Anterior cingulate cortex (tissue), 58 donors: Measurements from ENCODE around the gene NFIA.
A peak's percentile ranks its signal among the peaks of the same experiment; 100 is the strongest.

ENCODE experiments used
- DNase-seq, 58 donors: peaks; one replicate each; lab custom pipeline; 2025; lab: John Stamatoyannopoulos, UW

NFIA gene

GRCh38 chr1:61315011-61315410, 232.7 kb downstream of the NFIA start:
- DNase-seq, result no peak

DNA sequence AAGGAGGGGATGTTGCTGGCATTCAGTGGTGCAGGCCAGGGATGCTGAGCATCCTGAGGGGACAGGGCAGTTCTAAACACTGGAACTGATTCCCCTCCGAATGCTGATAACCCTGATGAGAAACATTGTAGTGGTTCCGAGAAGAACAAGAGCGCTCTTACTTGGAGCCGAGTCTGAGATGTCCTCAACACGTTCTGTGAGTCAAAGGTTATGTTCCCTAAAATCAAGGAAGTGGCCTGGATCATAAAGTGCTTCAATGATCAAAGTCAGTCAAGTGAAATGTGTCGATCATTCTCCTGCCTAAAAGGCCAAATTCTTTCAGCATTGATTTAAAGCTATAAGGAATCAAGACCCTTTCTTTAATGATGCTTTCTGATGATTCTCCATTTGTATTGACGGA, 234.1 kb downstream of the NFIA start:
- DNase-seq, result no peak

- DNase-seq, result no peak
Measured at GRCh38 chr1:61318319-61319125, 236.2 kb downstream of the NFIA start.

DNA sequence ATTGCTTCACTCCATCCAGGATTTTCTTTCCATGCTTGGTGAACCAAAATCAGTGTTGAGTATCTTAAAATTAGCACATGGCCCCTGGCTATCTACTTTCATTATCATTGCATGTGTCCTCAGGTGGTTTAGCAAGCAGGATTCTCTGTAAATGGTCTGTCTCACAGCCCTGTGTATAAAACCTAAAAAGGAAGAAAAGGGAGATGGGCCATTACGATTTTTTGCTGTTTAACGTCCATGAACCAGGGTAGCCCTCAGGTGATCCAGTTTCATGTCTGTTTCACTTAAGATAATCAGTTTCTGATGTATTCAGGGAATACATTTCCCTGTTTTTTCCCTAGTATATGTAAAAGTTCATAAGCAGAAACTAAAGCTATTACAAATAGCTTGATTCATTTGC, 238.2 kb downstream of the NFIA start:
- no peak for DNase-seq

GRCh38 chr1:61322008-61322744, 239.8 kb downstream of the NFIA start:
- DNase-seq, result no peak

DNA sequence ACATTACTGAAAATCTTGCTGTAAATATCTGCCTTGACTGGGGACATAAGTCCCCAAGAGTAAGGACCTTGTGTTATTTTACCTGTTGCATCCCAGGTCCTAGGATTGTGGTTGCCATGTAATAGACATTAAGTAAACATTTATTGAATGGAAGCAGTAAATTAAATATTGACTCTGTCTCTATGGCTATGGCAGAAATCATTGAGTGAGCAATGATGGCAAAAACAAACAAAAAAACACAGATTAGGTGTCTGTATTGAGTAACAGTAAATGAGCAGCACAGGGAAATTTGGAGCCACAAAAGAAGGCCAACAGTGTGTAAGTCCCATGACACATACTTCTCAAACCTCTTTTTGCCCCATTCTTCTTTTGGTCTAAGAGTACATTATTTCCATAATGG, 240.4 kb downstream of the NFIA start:
- DNase-seq, result no peak

GRCh38 chr1:61323681-61324328, 241.4 kb downstream of the NFIA start:
- no peak for DNase-seq

DNA sequence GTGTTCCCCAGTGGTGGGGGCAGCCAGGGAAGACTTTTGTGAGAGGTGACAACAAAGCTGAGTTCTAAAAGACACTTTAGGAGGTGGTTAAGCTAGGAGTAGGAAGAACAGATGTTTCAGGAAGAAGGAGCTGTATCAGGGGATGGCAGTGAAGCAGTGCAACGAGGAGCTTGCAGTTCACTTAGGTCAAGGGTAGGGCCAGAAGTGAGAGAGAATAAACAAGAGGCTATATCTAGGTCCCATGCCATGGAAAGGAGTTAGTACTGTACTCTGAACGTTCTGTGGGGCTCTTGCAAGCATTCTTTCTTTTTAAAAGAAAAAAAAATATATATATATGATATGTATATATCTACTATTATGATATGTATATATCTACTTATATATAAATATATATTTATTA, 244.4 kb downstream of the NFIA start:
- no peak for DNase-seq

- DNase-seq, result no peak
Measured at GRCh38 chr1:61327436-61327835, 245.1 kb downstream of the NFIA start.

- DNase-seq, result no peak
Measured at GRCh38 chr1:61329556-61329955, 247.2 kb downstream of the NFIA start.

GRCh38 chr1:61330018-61330417, 247.7 kb downstream of the NFIA start:
- DNase-seq, result no peak

- DNase-seq, result no peak
Measured at GRCh38 chr1:61330571-61330970, 248.2 kb downstream of the NFIA start.

- DNase-seq, result no peak
Measured at GRCh38 chr1:61332196-61332753, 249.9 kb downstream of the NFIA start.

DNA sequence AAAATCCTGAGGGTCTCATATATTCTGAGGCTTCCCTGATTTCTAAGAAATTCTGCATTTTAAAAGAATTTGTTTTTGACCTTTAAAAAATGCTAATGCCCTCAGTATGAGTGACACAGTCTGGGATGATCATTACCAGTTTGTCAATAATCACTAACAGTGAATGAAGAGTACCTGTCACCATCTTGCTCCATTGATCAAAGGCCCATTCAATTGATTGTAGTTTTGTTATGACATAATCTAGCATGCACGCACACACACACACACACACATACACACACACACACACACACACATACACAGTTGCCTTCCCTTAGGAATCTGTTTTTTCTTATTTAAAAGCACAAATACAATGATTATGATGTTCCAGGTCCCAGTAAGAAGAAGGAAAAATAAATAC, 250.4 kb downstream of the NFIA start:
- no peak for DNase-seq

DNA sequence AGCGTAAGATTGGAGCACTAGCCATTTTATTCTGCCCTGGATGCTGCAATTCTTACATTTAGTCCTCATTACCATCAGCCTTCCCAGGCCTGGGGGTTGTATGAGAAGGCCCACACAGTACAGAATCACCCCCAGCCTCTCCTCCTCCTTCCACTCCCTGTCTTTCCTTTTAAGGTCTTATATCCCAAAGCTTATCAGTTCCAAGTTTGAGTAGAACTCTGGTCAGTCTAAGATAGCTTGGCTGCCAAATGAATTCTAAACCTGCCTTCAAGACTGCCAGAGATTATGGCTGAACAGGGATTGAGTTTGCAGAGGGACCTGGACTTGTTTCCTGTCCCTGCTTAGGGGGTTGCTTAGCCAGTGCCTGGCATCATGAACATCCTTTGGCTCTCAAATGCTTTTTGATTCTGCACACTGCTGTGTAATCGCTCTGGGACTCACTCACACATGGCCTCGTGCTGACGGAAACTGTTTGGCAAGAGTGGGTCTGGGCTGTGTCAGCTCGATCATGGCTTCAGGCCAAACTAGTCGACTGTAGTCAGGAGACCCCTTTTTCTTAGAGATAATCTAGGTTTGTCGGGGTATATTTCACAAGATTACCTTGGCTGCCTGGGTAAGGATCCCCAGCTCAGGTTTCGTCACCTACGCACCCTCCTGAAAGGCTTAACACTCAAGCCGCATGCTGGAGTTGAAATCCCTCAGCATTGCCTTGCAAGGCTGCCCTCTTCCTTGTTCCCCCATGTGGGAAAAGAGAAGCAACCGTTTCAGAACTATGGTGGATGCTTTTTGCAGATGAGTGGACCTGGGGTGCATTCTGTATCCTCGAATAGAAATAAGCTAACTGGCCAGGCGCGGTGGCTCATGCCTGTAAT, 252.6 kb downstream of the NFIA start:
- DNase-seq, result peak in 8 of 58 donors; percentile 1 to 36 (median 6)

DNA sequence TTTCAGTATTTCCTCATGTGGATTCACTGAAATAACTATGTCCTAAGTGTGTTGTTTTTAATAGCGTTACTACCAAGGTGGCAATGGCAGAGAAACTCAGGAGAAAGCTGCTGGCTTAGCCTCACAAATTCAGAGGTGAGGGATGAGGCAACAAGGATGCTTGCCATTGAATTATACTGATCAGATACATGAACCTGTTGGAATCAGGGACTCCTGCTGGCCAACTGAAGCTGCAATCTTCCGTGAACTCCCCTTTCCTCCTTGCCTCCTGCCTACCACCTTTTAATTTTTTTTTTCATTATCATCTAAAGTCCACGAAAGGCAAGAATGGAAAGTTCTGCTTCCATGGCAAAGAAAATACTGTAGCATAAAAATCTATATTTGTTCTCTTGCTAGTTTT, 254.7 kb downstream of the NFIA start:
- no peak for DNase-seq

GRCh38 chr1:61337441-61337951, 255.1 kb downstream of the NFIA start:
- DNase-seq, result no peak

- DNase-seq, result peak; percentile 2 to 93 (median 68)
Measured at GRCh38 chr1:61337981-61338848, 255.9 kb downstream of the NFIA start.

DNA sequence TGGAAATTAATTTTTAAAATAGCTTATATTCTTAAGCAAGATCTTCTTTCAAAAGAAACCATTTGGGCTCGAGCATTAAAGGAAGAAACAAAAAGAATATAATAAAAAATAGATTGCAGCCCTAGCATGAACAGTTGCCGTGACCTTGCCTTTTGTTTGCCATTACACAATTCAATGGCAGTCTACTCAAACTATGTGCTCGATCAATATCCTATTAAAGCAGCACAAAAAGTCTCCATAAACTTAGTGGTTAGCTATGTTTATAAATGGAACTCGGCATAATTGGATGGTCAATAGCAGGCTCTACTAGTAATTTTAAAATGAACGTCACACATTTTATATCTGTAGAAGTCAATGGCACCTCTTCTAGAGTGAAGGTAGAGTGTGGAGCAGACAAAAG, 256.5 kb downstream of the NFIA start:
- no peak for DNase-seq
